Fibroblast of lung (primary cell): ENCODE measurements around the gene MTFR2. TPM values are rescaled to one million over a fixed set of nuclear protein-coding genes. Genes with fewer than 3 reads are reported as not detected.

Experiments used
- DNase-seq, 2 donors: peaks; one replicate each; pipeline versions ENCODE4 v3.0.0 to v3.0.0-alpha.2; 2010; ENCODE audit warnings: low read depth in 2 of 2
- H2AFZ ChIP-seq: 2 replicates; pipeline ENCODE4 v1.5.1; 2012; ENCODE audit warnings: low read length, control low read depth, inconsistent platforms
- H3K27ac ChIP-seq: 2 replicates; pipeline ENCODE4 v1.5.1; 2011; ENCODE audit warnings: low read length, control low read depth; ENCODE audit not compliant: insufficient read depth
- H3K27me3 ChIP-seq: 2 replicates; pipeline ENCODE4 v1.5.1; 2011; ENCODE audit warnings: mild to moderate bottlenecking, low read length; ENCODE audit not compliant: control insufficient read depth, insufficient read depth
- H3K36me3 ChIP-seq: 2 replicates; pipeline ENCODE4 v1.5.1; 2011; ENCODE audit warnings: low read length; ENCODE audit not compliant: control insufficient read depth, insufficient read depth
- H3K4me1 ChIP-seq: 2 replicates; pipeline ENCODE4 v1.5.1; 2011; ENCODE audit warnings: low read length; ENCODE audit not compliant: control insufficient read depth, insufficient read depth; ENCODE audit errors: extremely low read depth
- H3K4me2 ChIP-seq: 2 replicates; pipeline ENCODE4 v1.5.1; 2011; ENCODE audit warnings: low read length, control low read depth; ENCODE audit not compliant: insufficient read depth; ENCODE audit errors: extremely low read depth
- H3K4me3 ChIP-seq, 4 experiments: fragments of 200-600 bp in 1 of 4; sonication (generic) in 1 of 4; replicated peaks in 1 of 4; 2 replicates each; pipeline ENCODE4 v1.5.1; 2011 to 2016; ENCODE audit warnings: low read length in 4 of 4, low read depth in 3 of 4, mild to moderate bottlenecking in 3 of 4, control low read depth in 2 of 4, inconsistent platforms in 1 of 4, mixed read lengths in 1 of 4; ENCODE audit not compliant: insufficient read depth in 1 of 4; ENCODE audit errors: control extremely low read depth in 1 of 4
- H3K79me2 ChIP-seq: 2 replicates; pipeline ENCODE4 v1.5.1; 2012; ENCODE audit warnings: mild to moderate bottlenecking, low read length, inconsistent platforms; ENCODE audit not compliant: control insufficient read depth, insufficient read depth
- H3K9ac ChIP-seq: 2 replicates; pipeline ENCODE4 v1.5.1; 2011; ENCODE audit warnings: mild to moderate bottlenecking, low read length, control low read depth; ENCODE audit not compliant: insufficient read depth
- H3K9me3 ChIP-seq: 2 replicates; pipeline ENCODE4 v1.5.1; 2012; ENCODE audit warnings: low read depth, low read length; ENCODE audit not compliant: control insufficient read depth, insufficient read depth
- H4K20me1 ChIP-seq: 2 replicates; pipeline ENCODE4 v1.5.1; 2011; ENCODE audit warnings: low read length; ENCODE audit not compliant: control insufficient read depth, insufficient read depth; ENCODE audit errors: extremely low read depth
- CTCF ChIP-seq, 2 donors: IDR thresholded peaks in 1 of 2; conservative IDR thresholded peaks in 1 of 2; 1 replicate in 1 of 2; 2 replicates in 1 of 2; pipeline ENCODE4 v1.5.1; 2011 to 2012; ENCODE audit warnings: low read length in 2 of 2, control low read depth in 1 of 2, inconsistent platforms in 1 of 2, low read depth in 1 of 2, mild to moderate bottlenecking in 1 of 2
- EZH2 ChIP-seq: IDR thresholded peaks from 2 replicates; pipeline ENCODE4 v1.5.1; 2012; ENCODE audit warnings: low read length, control low read depth, mild to moderate bottlenecking; ENCODE audit errors: missing control alignments
- polyA plus RNA-seq, 2 donors: library from polyadenylated mRNA; depleted of rRNA in 1 of 2; stranded (reverse) in 1 of 2; unstranded in 1 of 2; fragments of >200 nt; gene quantifications; 2 replicates each; pipeline ENCODE4 v1.2.1, GENCODE V29; 2011 to 2012; ENCODE audit warnings: missing spikeins in 1 of 2
- total RNA-seq: library from RNA; depleted of rRNA; stranded (reverse); fragments of >200 nt; gene quantifications from 2 replicates; pipeline ENCODE4 v1.2.1, GENCODE V29; 2014

MTFR2 gene
- total and polyA plus RNA-seq, 2 donors (not counting 1 experiment from before 2014, with no cell fraction given), result 0.83 to 3.3 TPM

GRCh38 chr6:136216503-136217401 lies 33.4 kb downstream of the MTFR2 start:
- Histone ChIP-seq H3K27ac (no peak overlapping the region), H3K9me3 (no peaks in the 10 kb centered on the region), H2AFZ (no peak overlapping the region), H3K4me2 (no peak overlapping the region), H4K20me1 (no peaks in the 10 kb centered on the region), H3K9ac (no peak overlapping the region), H3K27me3 (no peaks in the 10 kb centered on the region), H3K4me1 (no peaks in the 10 kb centered on the region), H3K4me3 (no peak overlapping the region), H3K36me3 (no peaks in the 10 kb centered on the region), H3K79me2 (no peaks in the 10 kb centered on the region)
- DNase-seq, result no peak
- TF ChIP-seq EZH2, result no peak
- no peak for TF ChIP-seq CTCF (conservative IDR thresholded peaks at IDR 0.05 in 1 of 2, IDR thresholded peaks at IDR 0.05 in 1 of 2; ENCODE audit: low read depth in 1 of 2, low read length in 2 of 2)

- no peaks in the 10 kb centered on the region for H3K36me3 ChIP-seq
- no peak overlapping the region for H3K4me2 ChIP-seq
- no peaks in the 10 kb centered on the region for H3K79me2 ChIP-seq
- no peak for TF ChIP-seq CTCF (conservative IDR thresholded peaks at IDR 0.05 in 1 of 2, IDR thresholded peaks at IDR 0.05 in 1 of 2; ENCODE audit: low read depth in 1 of 2, low read length in 2 of 2)
- no peak for DNase-seq
- no peak overlapping the region for H3K4me3 ChIP-seq
- no peaks in the 10 kb centered on the region for H3K9me3 ChIP-seq
- no peak overlapping the region for H3K9ac ChIP-seq
- H2AFZ ChIP-seq, result no peak overlapping the region
- no peaks in the 10 kb centered on the region for H3K27me3 ChIP-seq
- H3K4me1 ChIP-seq, result no peaks in the 10 kb centered on the region
- no peaks in the 10 kb centered on the region for H4K20me1 ChIP-seq
- H3K27ac ChIP-seq, result no peak overlapping the region
Measured at GRCh38 chr6:136213853-136214252, 36.3 kb downstream of the MTFR2 start.

- TF ChIP-seq EZH2, result no peak
- no peak for TF ChIP-seq CTCF (conservative IDR thresholded peaks at IDR 0.05 in 1 of 2, IDR thresholded peaks at IDR 0.05 in 1 of 2; ENCODE audit: low read depth in 1 of 2, low read length in 2 of 2)
- Histone ChIP-seq H2AFZ (no peak overlapping the region), H3K4me3 (no peak overlapping the region), H3K79me2 (no peaks in the 10 kb centered on the region), H3K36me3 (no peaks in the 10 kb centered on the region), H3K9me3 (no peaks in the 10 kb centered on the region), H4K20me1 (no peaks in the 10 kb centered on the region), H3K27ac (no peak overlapping the region), H3K27me3 (no peaks in the 10 kb centered on the region), H3K4me1 (no peaks in the 10 kb centered on the region), H3K9ac (no peak overlapping the region), H3K4me2 (no peak overlapping the region)
- DNase-seq, result no peak
Measured at GRCh38 chr6:136213012-136213539, 37.0 kb downstream of the MTFR2 start.
